HG02852 (cell line): ENCODE data around the gene ALG14.
"Not testable (repeated sequence)": the region's sequence is repeated elsewhere in the genome, so short reads cannot be mapped to it uniquely, and the experiment has no call there.

ENCODE experiments used
- ATAC-seq: cut with Tn5 transposase; IDR thresholded peaks from one replicate; pipeline ENCODE4 v1.9.1; 2021; ENCODE audit warnings: mild to moderate bottlenecking, moderate library complexity; ENCODE audit not compliant: unreplicated experiment

Gene ALG14

DNA sequence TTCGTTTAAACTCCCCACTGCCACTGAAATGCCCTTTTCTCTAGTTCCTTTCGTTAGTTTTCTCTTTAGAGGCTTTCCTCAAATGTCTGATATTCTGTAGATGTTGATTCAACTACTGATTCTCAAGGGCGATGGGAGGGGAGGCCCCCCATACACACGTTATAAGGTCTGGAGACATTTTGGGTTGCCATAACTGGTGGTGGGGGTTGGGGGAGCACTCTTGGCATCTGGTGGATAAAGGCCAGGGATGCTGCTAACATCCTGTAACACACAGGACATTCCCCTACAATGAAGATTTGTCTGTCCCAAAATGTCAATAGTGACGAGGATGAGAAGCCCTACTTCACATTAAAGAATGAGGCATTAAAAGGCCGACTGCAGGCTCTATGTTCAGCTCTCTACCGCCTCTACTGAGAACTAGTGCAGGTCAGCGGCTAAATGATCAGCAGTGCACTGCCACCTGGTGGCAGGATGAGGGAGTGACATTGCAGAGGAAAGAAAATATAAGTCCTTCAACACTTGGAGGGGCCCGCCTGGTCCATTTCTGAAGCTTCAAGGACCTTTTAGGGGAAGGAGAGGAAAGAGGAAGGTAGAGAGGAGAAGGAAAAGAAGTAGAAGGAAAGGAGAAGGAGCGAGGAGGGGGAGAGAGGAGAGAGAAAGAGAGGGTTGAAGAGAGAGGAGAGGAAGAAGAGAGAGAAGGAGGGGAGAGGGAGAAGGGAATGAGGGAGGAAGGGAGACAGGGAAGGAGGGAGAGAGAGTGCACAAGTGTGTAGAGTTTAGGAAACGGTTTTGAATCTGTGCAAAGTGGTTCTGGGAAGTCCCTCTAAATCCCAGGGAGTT lies 29.4 kb downstream of the ALG14 start:
- peak; percentile 93 for ATAC-seq

DNA sequence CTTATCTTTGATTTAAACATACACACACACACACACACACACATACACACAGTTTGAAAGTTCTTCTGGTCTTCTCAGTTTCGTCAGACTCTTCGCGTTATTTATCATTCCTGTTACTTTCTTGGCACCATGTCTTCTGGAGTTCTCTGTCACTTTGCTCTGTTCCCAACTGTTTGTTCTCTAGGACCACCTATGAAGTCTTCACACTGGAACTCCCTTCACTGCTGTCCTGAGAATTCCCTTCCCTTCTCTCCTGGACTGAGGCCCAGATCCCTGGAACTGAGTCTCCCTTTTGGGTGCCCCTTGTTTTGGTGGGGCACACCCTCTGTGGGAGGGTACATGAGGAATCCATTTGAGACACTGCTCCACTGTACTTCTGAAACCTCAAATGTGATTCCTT lies 30.5 kb downstream of the ALG14 start:
- ATAC-seq, result no peak

DNA sequence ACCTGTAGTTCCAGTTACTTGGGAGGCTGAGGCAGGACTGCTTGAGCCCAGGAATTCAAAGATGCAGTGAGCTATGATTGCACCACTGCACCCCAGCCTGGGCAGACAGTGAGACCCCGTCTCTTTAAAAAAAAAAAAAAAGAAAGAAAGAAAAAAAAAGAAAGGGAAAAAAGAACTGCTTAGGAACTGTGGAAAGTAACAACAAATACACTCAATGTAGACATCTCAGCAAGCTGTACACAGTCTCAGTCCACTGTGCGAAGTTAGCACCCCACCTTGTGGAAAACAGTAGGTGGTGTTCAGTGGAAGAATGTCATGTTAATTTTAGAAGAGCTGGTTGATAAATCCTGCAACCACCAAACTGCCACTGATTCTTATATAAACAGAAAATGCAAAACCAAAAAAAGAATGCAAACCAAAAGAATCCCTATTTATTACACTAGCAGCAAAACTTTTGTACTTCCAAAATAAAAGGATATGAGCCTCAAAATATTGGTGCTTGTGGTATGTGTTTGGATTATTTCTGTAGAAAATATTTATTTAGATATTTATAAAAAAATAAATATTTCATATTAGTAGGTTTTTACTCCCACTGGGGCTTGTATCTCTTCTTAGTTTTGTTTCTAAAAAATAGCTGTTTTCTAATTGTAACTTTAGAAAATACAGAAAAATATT lies 31.1 kb downstream of the ALG14 start:
- ATAC-seq, result peak; percentile 60

DNA sequence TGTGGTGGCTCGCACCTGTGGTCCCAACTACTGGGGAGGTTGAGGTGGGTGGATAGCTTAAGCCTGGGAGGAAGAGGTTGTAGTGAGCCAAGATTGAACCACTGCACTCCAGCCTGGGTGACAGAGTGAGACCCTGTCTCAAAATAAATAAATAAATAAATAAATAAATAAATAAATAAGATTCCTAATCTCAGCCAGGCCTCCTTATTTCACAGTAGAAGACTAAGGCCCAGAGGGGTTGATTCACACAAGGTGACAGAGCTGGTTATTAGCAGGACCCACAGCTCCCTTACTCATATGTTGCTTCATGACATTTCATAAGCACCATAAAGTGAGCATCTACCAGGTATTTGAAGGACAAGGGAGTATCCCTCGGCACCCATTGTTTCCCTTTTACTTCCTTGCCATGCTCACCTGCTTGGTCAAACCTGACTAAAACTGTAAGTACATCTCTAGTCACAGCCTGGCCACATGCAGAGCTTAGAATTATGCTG lies 32.7 kb downstream of the ALG14 start:
- no peak for ATAC-seq

DNA sequence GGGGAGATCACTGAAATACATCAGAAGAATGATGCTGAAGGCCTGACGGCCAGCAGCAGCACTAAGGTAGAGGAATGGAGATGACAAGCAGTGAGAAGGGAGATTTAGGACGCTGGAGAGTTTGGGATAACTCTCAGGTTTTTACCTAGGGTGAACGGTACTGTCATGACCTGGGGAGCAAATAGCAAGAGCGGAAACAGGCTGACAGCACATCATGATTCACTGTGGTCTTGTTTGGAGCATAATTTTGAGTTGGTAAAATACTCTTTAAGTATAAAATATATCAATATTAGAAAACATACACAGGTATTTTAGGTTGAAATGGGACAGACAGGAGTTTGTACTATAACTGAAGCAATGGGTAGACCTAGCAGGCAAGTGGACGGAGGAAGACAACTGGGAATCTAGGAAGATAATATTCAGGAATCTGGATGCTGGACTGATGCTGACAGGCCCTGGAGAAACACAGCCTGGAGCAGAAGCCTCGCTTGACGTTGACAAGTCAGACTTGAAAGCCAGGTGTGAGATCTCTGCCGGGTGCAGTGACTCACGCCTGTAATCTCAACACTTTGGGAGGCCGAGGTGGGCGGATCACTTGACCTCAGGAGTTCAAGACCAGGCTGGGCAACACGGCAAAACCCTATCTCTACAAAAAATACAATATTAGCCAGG lies 33.3 kb downstream of the ALG14 start:
- ATAC-seq, result no peak

DNA sequence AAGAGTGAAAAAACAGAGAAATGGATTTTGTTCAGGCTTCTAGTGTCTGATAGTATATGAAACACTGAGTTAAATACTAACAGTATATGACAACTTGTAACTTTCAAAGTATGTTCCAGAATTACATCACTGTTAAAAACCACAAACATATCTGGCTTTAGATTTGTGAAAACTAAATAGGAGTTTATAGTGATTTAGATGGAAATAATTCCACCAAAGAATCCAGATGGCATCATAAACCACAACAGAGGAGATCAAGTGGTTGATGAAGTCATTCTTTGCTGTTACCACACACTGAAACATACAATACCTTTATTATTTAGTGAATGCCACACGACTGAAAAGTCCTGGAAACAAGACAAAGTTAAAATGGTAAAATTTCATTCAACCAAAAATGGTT lies 37.2 kb downstream of the ALG14 start:
- ATAC-seq, result no peak

DNA sequence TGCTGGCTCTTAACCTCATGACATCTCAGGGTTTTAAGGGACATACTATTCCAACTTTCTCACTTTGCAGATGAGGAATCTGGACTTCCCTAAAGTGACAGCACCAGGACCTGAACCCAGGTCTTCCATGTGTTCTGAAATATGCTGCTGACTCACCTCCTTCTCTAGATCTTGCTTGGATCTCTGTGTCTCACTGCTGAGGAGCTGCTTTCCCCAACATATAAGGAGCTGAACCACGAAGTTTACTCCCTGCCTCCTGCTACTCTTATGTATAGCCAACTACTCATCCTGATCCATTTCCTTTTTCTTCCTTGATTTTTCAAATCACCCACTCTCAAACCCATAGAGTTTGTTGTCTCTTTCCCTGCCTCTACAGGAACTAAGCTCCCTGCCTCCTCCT lies 38.2 kb downstream of the ALG14 start:
- ATAC-seq, result no peak

DNA sequence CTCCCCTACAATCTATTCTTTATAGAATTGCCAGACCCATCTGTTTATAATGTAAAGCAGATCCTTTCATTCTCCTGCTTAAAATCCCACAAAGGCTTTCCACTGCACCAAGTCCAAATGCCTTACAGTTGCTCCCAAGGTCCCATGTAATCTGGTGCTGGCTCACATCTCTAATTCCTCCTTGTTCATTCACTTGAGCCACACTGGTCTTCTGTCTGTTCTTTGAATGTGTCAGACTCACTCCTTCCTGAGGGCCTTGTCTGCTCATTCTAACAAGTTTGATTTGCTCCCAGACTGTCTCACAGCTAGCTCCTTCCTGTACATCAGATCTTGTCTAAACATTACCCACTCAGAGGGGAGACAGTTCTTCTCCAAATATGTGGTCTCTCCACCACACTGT lies 38.9 kb downstream of the ALG14 start:
- no peak for ATAC-seq

DNA sequence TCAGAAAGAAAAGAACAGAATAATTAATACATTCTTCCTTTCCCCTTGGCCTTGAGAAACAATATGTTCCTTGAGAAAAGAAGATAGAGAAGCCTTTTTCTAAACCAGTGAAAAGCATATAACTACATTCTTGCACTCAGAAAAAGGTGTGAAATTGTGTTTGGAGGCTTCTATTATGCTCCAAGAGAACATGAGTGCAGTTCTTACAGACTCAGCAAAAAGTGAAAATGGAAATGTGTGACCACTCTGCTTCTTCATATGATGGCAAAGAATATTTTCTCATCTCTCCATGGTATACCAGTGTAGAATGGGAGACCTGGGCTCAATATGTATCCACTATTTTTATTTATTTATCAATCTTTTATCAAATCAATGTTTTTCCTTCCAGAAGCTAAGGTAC lies 43.2 kb downstream of the ALG14 start:
- ATAC-seq, result no peak

DNA sequence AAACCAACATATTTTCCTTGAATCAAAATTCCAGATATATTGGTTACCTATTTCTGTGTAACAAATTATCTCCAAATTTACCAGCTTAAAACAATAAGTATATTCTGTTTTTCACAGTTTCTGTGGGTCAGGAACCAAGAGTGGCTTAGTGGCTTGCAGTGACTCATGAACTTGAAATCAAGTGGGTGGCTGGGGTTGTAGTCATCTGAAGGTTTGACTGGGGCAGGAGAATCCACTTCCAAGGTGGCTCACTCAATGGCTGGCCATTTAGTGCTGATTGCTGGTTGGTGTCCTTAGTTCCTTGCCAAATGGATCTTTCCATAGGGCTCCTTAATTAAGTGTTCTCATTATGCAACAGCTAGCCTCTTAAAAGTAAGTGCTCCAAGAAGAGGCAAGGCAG lies 43.8 kb downstream of the ALG14 start:
- no peak for ATAC-seq

DNA sequence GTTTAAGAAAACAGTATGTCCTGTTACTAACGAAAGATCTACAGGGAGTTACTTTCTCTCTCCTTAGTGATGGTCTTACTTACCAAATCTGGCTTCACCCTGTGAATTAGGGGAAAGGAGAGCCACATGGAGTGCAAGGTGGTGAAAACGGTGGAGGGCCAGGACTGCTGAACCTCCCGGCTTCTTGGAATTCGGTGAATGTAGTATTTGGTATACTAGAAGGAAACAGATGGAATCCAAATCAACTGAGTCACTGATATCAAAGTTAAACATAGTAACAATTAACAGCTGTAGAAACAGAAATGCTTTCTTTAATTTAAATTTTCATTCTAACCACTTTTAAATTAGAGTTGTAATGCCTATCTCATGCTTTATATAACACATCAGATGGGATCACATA lies 45.7 kb downstream of the ALG14 start:
- no peak for ATAC-seq

DNA sequence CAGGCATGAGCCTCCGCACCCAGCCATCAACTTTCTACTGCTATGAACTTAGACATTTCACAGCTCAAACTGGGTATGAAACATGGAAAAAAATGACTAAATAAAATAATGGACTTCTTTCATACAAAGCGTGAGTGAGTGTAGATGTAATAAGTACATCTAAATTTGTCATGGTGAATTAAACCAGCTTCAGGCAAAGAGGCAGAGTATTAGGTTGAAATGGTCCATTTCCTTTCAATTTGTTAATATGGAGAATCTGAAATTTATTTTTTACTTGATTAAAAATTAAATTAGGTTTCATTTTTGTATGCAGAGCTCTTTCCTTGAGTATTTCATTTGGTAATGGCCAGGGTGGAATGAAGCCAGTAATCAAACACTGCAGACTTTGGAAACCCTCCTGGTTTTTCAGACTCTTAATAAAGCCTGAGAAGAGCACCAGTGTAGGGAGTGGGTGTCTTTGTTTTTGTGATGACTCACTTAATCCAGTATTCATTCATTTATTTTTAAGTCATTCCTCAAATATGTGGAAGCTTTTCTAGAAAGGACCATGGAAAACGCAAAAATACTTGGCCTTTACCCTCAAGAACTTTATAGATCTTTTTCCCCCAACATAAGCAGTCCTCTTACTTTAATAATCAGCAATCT lies 49.2 kb downstream of the ALG14 start:
- ATAC-seq, result no peak

DNA sequence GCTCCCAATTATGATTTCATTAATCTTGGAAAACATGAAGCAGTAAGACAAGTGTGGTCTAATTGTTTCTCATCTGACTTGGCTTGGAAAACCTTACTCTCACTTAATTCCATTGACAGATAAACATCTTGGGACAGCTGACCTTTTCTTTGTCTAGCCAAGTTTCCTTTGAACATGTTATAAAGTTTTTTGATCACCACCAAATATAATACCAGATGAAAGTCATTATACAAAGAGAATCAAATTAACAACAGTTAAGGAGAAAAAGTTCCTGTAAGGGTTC lies 50.2 kb downstream of the ALG14 start:
- ATAC-seq, result no peak

DNA sequence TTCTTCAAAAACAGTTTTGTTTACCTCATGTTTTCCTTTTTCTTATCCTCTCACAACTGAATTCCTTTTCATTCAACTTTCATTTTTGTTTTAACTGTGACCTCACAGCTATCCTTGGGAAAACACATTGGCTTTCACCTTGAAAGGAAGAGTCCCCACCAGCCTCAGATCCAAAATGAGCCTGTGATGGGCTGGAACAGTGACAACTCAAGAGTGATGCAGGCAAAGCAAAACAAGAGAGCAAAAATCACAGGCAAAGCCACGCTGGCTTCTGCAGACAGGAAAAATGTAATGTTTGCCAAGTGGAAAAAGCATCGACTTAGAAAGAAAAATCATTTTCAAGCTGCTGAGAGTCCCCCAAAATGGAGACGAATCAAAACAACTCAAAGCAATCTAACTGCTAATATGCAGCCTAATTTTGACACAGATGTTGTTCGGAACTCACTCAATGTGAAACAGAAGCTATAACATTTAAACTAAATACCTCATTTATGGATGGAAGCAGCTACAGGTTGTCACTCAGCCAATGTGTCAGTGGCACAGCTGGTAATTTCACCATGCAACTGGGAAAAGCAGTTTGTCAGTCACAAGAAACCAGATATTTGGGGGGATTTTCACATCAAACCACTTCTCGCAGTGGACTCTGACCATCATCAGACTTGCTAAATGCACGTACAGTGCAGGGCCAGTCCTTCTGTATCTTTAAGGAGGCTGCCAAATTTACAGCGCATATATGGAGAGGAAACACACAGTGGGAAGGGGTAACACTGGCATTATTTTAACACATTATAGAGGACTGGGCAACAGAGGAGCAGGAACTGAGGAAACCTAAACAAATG lies 50.7 kb downstream of the ALG14 start:
- no peak for ATAC-seq

DNA sequence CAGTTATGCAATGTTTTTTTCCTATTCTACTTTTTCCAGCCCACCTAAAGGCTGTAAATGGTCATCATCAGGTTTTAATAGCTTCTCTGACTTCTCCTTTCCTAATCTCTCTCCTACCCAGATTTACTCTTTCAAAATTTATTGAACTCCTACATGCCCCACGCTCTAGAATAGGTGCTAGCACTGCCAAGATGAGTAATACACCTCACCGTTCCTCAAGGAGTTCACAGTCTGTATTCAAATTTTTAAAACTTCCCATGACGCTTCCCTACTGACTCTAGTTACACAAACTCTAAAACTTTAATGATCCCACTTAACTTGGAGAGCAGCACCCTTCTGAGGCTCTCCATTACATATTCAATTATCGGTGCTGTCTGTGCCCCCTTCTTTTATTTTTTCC lies 51.6 kb downstream of the ALG14 start:
- ATAC-seq, result no peak

DNA sequence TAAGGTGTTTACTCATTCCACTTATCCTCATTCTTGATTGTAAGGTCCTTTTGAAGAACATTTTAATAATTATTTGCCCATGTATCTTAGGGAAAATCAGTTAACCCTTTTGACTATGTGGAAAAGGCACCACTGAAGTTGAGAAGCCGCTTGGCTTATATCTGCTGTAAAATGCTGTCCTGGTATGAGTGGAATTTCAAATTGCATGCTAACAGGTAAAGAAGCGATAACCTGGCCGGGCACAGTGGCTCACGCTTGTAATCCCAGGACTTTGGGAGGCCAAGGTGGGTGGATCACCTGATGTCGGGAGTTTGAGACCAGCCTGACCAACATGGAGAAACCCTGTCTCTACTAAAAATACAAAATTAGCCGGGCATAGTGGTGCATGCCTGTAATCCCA lies 53.3 kb downstream of the ALG14 start:
- not testable (repeated sequence) for ATAC-seq

DNA sequence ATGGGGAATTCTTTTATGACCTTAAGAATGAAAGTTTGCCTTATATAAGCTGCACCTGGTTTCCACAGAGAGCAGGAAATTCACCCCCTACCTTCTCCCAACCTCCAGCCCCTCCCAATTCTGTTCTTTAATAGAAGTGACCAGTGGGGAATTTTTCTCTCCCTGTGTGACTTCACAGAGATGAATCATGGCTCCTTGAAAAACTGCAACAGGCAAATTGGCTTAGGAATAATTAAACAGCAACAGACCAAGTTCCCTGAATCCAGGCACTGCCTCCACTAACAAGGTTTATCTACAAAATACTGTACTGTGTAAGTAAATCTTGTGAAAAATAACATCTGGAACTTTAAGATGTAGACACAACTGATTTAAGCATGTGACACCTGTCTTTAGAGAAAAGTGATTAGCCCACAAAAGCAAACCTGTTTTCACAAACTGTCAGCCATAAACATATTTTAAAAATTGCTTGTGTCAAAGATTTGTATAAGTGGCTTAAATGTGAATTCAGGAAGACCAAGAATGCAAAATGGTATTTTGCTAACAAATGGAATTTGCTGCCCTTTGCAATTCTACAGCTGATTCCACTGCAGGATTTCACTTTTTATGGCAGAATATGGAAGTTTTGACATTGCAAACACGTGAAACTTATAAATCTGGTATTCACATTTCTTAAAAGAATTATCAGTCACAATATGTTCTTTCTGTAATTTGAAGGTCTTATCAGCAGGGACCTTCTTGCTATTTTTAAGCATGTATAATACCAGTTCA lies 54.0 kb downstream of the ALG14 start:
- no peak for ATAC-seq

DNA sequence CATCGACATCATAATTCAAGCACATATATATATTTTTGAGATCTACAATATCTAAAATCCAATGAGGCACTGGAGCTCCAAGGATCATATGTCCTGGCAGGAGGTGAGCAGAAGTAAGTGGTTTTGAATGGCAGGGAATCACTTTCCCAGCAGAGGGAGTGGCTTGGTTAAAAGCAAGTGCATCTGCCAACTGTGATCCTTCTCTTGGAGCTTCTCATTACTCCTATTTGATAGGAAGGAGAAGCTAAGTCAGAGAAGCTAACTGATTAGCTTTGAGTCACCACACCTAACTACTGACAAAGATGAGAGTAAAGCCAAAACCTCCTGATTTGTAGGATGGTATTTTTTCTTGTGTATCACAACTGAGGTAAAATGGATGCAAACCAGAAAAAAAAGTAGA lies 55.0 kb downstream of the ALG14 start:
- no peak for ATAC-seq

DNA sequence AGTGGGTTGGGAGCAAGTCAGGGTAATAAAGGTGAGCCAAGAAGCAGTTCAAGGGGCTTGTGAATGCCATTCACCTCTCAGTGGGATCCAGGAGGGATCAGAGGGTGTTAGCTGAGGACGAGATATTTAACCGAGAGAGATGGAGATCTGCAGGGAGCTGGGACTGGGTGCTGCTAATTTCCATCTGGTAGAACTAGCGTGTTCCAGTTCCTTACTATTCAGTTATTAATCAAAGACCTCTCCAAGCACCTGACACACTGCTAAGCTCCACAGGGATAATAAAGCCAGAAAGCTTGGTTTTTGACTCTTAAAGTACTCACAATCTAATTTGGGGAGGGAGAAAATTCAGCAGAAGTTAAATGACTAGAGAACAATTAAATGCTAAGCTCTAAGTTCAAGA lies 57.7 kb downstream of the ALG14 start:
- ATAC-seq, result no peak
